Endometrial microvascular endothelial cells (primary cell): ENCODE data around the gene C10orf88. TPM values are rescaled to one million over a fixed set of nuclear protein-coding genes. Genes with fewer than 3 reads are reported as not detected.

Source experiments
- in situ Hi-C: cut with HindIII; loops from 2 replicates; pipeline ENCODE4 v1.10.0; 2017; ENCODE audit warnings: low sequenced_read_pairs, low pct_unique_long_range_greater_than_20kb; ENCODE audit errors: inconsistent ontology term
- total RNA-seq: library from RNA; depleted of rRNA; stranded (reverse); fragments of >200 nt; gene quantifications from one replicate; pipeline ENCODE4 v1.2.3, GENCODE V29; 2015; ENCODE audit errors: inconsistent ontology term

C10orf88 gene, protein sequence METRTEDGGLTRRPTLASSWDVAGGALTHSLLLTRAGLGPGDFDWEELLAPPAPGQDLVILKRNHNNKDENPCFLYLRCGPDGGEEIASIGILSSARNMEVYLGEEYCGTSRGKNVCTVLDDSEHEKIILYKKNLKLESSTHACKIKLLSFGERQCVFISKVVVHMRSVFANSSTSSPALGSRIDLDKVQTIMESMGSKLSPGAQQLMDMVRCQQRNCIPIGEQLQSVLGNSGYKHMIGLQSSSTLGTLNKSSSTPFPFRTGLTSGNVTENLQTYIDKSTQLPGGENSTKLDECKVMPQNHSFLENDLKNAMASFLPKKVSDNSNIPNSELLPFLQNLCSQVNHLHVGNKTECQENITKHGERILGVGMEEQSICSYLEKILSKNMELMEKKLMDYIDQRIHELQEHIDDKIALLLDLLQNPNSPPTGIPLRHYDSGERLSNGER
- total RNA-seq: 11.2 TPM

DNA sequence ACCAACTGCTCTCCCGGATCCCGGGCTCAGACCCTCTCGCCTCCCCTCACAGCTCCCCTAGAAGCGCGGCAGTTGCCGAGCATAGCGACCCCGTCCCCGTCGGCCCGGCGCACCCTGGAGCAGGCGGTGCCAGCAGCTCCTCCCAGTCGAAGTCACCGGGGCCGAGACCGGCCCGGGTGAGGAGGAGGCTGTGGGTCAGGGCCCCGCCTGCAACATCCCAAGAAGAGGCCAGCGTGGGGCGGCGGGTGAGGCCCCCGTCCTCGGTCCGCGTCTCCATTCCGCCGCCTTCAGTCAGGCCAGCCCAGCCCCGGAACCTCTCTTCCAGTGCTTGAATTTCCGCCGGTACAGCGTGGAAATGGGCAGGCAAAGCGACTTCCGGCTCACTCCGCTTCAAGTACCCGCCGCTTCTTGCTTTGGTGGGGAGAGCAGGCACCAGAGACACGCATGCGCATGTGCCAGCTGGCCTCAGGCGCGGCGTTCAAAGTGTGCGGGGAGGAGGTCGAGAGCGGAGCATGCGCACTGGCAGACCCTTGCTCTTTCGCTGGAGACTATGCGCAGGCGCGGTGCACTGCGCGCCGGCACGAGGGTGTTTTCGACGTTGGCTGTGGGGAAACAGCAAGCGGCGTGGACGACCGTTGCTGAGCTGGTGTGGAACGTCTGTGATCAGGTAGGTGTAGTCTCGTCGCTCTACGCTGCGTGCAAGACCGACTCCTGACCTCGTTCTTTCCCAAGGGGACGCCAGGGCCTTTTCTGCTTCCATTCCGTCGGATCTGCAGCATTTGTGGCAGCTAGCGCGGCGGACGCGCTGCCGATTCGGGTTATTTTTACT lies at the start of gene C10orf88:
TSS of gene C10orf88 (minus strand) at position 326 of the 829 bp plus-strand sequence. CDS start at position 277, 49 bp downstream.
- in situ Hi-C loops: no loop called here

DNA sequence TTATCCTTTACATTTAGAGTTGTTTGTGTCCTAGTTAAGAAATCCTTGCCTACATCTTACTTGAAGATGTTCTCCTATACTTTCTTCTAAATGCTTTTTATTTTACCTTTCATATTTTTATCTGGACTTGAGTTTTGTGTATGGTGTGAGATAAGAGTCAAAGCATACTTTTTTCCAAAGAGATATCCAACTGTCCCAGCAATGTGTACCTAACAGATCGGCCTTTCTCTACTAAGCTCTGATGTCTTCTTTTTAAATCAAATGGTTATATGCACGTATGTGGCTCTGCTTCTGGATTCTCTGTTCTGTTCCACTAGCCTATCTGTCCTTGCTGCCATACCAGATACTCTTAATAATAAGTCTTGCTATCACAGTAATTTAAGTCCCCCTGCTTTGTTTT lies 47.3 kb upstream of the C10orf88 start:
- in situ Hi-C loops: no loop called here

DNA sequence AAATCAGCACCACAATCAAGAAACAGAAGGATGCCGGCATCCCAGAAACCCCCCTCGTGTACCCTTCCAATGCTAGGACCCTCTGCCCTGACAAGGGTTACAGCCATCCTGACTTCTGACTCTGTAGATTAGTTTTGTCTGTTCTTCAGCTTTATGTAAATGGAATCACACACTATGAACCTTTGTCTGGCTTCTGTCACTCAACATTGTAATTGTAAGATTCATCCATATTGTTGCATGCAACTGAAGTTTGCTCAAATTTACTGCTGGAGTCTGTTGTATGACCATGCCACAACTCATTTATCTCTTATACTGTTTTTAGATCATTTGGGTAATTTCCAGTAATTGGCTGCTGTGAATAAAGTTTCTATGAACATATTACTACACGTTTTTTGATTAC lies 46.1 kb upstream of the C10orf88 start:
- in situ Hi-C loops: no loop called here

DNA sequence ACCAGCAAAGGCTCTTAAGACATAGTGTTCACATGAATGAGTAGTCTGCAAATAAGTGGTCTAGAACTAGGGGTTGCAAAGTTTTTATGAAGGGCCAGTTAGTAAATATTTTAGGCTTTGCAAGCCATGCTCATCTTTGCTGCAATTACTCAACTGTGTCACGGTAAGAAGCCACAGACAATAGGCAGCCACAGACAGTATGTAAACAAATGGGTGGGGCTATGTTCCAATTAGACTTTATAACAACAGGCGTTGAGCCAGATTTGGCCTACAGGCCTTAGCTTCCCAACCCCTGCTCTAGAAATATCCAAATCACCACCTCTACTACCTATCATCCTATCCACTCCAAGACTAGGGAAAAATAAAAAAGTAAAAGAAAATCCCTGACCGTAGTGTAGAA lies 45.3 kb upstream of the C10orf88 start:
- in situ Hi-C loops: no loop called here

DNA sequence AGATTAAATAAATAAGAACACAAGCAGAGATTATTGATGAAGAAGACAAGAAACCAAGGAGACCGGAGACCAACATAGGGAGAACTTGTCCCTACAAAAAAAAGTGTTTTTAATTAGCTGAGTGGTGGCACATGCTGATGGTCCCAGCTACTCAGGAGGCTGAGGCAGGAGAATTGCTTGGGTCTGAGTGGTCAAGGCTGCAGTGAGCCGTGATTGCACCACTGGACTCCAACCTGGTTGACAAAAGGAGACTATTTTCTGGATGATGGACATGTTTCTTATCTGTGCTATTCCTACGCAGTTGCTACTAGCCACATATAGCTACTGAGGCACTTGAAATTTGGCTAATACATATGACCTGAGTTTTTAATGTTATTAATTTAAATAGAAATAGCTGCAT lies 44.9 kb upstream of the C10orf88 start:
- in situ Hi-C loops: no loop called here

DNA sequence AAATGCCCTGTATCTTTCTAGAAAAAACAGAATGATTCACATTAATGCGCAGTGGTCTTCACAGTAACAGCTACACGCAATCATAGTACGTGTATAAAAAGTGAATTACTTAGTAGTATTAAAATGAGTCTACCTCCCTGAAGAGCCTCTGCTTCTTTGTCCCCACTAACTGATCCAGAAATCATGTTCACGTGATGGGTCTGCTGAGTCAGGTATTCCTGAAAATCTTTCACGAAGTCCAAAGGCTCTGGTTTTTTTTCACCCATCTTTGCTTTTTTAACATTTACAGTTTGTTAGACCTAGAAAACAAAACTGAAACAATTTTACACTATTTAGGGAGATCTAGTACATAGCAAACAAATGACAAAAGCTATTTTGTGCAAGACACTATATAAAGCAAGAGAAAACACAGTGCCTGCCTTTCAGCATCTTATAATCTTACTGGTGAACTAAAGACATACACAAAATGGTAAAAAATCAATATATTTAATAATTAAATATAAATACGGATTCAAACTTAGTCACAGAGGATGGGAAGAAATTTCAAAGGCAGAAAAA lies 44.4 kb upstream of the C10orf88 start:
- in situ Hi-C loops: no loop called here

DNA sequence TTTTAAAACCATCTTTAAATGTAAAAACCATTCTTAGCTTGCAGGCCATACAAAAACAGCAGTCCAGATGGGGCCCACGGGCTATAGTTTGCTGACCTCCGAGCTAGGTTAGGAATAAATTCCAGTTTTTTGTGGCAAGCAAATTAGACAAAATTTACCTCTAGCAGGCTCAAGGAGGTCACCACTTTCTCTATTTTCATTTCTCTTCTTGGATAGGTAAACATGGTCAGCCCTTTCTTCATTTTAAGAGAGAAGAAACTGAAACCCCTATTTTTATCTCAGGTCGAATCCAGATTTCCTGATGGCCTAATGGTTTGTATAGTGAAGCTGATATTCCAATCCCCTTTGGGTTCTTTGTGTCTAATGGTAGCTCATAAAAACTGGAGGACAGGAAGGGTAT lies 43.8 kb upstream of the C10orf88 start:
- in situ Hi-C loops: no loop called here

DNA sequence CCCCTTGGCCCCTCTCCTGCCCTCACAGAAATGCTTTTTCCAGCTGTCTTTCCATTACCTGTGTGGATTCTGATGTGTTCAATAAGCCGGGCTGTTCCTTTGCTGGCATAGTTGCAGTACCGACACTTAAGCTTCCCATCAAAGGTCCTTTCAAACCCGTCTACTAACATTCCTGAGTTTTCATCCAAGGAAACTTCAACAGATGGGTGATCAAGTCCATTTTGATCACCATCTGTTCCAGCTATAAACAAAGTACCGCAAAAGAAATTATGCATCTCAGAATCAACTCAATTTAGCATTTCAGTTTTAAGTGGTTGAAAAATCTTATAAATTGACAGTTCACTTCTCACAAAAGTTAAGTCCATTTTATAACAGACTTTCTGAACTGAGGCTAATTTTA lies 41.9 kb upstream of the C10orf88 start:
- in situ Hi-C loops: no loop called here

DNA sequence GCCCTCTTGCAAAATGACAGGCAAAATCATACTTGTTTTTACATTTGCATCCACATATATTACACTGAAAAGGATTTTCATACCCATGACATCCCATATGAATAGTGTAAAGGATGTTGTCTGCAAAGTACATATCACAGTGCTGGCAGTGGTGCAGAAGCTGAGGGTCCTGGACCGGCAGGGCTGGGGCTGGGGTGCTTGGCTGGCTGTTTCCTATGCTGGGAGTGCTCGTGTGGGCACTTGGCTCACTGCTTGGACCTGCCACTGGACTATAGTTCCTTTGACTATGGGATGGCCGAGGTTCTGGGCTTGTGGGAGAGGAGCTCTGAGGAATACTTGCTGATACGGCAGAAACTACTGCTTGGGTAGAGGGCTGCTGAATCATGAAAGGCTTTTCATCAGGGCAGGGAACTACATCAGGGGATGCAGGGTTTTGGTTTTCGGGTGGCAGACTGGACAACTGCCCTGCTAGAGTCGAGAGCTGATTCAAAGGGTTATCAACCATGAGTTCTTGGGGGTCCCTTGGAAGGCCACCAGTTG lies 39.8 kb upstream of the C10orf88 start:
- in situ Hi-C loops: no loop called here

DNA sequence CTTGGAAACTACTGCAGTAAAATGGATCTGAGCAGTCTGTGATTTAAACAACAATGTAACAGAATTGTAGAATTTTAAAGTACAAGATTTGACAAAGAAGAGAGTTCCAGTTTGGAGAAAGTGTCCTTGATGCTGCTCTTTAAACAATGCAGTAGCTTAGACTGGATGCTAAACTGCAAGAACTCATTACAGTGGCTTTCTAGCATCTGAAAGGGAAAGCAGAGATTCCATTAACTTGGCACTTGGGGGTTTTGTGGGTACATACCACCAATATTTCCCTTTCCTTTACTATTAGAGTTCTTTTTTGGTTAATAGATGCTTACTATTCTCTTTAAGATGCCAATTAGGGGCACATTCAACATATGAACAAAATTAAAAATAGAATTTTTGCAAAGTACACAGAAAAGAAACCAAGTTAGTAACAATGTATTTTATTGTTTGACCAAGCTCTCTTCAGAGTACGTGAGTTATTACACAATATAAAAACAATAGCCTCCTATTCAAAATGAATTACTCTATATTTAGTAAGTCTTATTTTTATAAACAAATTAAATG lies 38.1 kb upstream of the C10orf88 start:
- in situ Hi-C loops: no loop called here

DNA sequence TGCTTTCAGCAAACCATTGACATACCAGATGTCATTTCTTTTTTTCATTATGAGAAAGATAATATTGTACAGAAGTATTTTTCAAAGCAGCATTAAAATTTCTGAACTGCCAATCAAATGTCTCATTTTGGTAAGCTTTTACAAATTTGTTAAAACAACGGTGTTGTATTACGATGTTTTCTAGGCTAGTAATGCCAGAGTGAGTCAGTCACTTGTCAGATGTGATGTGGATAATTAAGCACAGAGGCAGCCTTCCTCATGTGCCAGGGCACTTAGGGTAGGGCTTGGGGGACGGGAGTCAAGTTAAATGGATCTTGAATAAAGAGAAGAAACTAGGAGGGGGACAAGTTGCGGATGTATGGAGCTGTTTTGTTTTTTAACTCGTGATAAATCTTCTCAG lies 36.3 kb upstream of the C10orf88 start:
- in situ Hi-C loops: no loop called here

DNA sequence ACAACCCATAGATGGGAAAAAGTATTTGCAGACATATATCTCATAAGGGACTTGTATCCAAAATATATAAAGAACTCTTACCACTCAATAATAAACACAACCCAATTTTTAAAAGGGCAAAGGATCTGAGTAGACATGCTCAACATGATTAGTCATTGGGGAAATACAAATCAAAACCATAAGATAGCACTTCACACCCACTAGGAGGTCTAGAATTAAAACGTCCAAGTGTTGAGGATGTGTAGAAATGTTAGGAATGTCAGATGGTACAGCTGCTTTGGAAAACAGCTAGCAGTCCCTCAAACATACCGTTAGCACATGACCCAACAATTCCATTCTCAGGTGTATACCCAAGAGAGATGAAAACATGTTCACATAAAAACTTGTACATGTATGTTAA lies 34.5 kb upstream of the C10orf88 start:
- in situ Hi-C loops: no loop called here

DNA sequence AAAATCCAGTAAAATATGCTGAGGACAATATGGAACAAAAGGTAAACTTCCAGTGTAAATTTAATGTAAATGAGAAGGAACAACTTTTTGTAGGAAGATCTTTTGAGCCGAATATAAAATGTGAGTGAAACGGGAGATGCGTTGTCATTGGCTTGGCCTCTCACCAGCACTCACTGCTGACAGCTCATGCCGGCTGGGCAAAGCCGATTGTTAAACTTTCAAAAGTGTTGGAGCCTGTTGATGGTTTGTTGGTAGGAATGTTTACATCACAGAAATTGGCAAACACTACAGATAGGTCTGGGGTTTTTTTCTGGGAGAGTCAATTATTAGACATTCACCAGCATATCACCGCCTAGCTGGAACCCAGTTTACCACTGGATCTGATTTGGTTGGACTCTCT lies 32.3 kb upstream of the C10orf88 start:
- in situ Hi-C loops: no loop called here

DNA sequence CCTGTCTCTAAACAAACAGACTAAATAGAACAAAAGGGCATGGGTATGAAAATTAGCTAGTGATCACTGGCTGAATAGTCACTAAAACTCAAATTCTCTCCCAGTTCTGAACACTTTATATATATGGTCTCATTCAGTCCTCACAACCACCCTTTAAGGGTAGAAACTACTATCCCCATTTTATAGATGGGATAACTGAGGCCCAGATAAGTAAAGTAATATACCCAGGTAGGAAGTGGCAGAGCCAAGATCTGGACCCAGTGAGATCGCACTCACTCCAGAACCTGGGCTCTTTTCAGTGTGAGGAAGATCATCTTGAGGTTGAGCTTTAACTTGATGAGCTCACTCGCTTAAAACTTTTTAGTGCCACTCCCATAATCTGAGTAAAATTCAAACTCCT lies 30.7 kb upstream of the C10orf88 start:
- in situ Hi-C loops: no loop called here

DNA sequence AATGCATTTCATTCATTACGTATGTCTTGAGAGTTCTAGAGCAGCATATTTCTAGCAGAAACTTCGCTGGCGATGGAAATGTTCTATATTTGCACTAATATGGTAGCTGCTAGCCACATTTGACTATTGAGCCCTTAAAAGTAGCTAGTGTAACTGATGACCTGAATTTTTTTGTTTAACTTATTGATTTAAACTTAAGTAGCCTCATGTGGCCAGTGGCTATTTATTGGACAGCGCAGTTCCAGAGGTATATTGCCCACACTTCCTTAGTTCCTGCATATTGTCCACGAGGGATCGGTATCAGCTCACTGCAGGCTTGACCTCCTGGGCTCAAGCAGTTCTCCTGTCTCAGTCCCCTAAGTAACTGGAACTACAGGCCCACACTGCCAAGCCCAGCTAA lies 29.9 kb upstream of the C10orf88 start:
- in situ Hi-C loops: no loop called here

DNA sequence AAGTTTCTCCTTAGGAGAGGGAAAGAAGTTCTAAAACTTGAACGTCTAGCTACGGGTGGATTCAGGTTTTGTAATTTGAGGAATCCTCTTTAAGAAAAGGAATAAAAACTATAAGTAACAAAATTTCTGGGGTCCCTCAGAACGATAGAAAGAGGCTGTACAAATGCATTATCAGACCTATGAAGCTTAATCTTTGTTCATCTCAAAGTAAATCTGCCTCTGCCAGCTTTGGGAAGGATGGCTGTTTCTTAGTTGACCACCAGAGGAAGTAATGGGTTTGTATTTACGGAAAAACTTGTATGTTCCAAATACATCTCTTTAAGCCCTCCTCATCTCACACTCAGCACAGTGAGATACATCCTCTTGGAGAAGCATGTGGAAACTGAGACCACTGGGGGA lies 27.0 kb upstream of the C10orf88 start:
- in situ Hi-C loops: no loop called here

DNA sequence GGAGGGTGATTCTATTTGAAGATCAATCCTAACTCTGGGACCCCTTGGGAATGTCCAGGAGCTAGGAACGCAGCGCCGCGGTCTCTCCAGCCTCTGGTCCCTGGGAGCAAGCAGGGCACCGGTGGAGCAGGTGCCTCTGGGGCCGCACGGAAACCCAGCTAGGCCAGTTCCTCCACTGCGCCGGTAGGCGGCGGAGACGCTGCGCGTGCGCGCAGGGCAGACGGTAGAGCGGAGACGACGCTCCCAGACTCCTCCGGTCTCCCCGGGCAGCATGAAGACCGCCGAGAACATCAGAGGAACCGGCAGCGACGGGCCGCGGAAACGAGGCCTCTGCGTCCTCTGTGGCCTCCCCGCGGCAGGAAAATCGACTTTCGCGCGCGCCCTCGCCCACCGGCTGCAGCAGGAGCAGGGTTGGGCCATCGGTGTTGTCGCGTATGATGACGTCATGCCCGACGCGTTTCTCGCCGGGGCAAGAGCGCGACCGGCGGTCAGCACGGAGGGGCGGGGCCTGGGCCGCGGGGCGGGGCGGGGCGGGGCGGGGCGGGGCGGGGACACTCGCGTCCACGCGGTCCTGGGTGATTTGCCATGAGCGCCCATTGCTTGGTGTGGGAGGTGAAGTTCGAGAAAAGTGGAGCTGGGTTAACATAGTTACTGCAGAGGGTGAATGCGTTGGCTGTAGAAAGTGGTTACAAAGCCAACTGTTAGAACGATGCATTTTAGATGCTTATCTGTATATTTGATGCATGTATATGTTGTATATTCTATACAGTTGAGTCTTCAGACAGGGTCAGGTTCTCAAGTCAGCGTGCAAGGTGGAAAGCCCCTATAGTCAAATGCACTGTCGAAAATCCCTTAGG lies 26.4 kb upstream of the C10orf88 start, which contains the start of gene PSTK:
TSS of gene PSTK (plus strand) at position 193 of the 857 bp plus-strand sequence. CDS start at position 272, 79 bp downstream.
- in situ Hi-C loops: no loop called here

DNA sequence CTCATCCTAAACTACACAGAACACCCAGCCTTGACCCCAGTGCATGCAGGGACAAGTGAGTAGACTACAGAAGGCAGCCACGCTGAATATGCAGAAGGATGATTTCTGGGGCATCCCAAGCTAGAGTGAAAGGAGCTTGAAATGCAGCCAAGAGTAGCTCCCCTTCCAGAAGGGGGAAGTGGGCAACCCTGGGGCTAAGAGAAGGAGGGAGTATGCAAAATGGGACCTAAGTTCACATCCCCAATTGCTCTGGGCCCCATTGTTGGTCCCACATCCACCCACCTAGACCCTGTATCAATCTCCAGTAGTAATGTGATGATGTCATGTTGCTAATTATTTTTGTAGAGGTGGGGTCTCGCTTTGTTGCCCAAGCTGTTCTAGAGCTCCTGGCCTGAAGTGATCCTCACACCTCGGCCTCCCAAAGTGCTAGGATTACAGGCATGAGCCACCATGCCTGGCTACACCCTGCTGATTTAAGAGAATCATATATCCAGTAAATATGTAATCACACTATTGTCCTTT lies 20.6 kb upstream of the C10orf88 start:
- in situ Hi-C loops: no loop called here
